Measurements from ENCODE around the gene LRRTM4. TPM values are rescaled to one million over a fixed set of nuclear protein-coding genes. Genes with fewer than 3 reads are reported as not detected.

Gene LRRTM4
- total RNA-seq, 1 donor from 2014 or later: 1.3 TPM

DNA sequence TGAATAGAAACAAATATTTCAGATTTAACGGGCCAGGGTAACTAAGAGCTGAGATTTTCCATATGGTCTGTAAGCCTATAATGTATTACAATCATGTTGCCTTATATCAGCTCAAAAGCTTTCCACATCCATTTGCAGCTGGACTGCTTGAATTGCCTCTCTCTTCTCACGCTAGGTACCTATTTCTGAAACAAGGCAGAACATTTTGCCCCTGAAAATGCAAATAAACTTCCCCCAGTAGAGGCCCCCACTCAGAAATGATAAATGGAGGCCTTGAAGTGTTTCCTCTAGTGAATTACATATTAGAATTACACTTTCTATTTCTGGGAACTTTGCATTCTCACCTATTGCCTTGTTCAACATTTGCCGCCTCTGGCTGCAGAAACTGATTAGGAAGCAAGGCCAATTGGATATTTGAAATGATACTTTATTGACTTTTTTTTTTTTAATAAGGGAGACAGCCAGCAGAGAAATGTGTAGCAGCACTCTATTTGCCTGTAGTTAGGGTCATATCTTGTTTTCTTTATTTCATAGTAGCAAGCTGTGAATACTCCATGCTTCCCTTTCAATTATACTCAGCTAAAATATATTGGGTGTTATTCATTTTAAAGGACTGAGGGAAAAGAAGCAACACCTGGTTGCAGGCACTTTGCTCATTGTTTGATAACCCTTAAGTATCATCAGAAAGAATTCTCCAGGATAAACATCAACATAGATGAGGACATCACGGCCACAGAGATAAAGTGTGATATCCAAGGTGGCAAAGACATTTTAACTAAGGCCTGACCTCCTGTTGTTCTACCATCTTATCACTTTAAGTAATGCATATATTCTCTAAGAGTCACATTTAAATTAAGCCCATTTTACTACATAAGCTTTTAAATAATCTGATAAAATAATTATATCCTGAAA, 505.5 kb downstream of the LRRTM4 start:
- intact Hi-C loops (cut with DNase I): no loop called here
- DNase-seq (ENCODE audit: low spot score): no peak

DNA sequence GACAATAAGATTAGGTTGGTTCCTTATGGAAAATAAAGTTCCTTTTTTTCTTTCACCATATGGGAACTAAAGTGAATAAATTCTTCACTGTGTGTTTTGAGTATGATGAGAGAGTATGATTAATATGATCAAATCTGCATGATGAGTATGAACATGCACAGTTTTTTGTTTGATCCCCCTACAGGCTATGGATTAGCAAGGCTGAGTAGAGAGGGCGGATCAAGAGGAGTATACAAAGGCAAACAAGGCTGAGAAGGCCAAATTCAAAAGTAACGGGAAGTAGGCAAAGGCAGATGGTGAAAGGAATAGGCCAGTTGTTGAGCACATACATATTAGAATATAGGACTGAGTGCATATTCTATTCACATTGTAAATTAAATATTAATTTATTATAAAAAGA, 508.2 kb downstream of the LRRTM4 start:
- DNase-seq (ENCODE audit: low spot score): no peak
- intact Hi-C loops (cut with DNase I): no loop called here

DNA sequence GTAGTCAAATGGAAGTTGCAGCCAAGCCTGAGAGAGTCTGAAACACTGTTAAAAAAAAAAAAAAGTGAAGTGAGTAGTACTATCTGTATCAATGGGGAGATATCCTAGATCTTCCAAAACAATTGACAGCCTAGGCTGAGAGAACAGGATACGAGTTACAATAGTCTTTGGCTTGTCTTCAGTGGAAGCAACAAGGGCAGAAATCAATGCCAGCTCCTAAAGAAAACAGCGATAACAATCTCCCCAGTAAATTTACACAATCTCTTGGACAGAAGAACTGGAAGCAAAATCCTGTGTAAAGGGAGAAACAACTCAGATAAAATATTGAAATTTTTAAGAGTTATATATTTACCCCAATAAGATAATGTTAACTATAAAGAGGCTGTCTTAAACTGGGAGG, 508.7 kb downstream of the LRRTM4 start:
- DNase-seq (ENCODE audit: low spot score): no peak
- intact Hi-C loops (cut with DNase I): no loop called here

DNA sequence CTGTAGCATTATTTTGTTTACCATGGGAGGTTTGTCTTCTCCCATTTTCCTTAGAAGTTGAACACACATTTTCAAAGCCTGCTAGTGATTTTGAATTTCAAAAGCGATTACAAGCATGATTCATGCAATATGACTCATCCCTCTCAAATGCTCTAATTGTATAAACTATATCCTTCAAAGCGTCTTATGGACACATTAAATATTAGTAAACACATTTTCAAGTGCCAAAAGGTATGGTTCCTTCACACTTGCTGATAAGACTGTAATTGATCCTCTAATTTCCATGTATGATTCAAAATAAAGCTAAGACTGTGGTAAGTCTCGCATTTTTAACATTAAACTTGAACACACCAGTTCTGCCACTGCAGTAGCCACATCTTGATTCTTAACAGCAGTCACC, 512.9 kb downstream of the LRRTM4 start:
- intact Hi-C loops (cut with DNase I): no loop called here
- no peak for DNase-seq (ENCODE audit: low spot score)

DNA sequence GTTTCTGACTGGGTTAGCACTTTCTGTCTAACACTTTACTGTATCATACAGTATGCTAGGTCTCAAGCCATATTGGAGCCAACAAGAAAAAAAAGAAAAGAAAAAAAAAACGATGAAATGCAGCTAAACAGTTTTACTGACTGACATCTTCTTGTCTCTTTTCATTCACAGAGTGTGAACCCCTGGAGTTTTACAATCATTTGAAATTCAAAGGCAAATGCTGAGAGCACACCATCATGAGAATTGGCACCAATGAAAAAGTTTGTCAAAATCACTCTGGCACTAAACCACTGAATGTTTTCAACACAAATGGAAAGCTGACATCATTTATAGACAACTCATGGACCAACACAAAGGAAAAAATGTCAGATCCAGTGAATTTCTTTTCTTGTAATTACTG, 513.3 kb downstream of the LRRTM4 start:
- no peak for DNase-seq (ENCODE audit: low spot score)

DNA sequence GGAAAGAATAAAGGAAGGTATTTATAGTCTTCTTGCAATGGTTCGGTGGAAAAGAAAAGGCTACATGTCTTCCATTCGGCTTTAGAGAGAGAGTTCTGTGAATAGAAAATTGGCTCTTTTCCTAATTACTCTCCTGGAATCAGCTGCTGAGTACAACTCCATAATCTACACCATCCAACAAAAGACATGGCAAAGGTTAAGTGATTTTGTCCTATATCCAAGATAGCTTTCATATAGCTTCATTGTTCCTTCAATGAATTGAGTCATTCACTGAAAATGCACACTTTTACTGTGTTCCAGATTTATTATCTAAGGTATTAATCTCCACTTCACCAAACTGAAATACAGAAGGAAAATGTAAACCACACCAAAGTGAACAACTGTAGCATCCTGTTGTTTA, 514.5 kb downstream of the LRRTM4 start:
- no peak for DNase-seq (ENCODE audit: low spot score)
- intact Hi-C loops (cut with DNase I): no loop called here

More for the DNA sequence above, 513.3 kb downstream of the LRRTM4 start:
- intact Hi-C loops (cut with DNase I): no loop called here

DNA sequence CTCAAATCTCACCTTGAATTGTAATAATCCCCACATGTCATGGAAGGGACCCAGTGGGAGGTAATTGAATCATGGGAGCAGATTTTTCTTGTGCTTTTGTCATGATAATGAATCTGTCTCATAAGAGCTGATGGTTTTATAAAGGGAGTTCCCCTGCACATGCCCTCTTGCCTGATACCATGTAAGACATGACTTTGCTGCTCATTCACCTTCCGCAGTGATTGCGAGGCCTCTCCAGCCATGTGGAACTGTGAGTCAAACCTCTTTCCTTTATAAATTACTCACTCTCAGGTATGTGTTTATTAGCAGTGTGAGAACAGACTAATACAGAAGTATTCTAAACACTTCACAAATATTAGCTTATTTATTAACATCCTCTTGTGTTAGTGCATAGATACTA, 516.7 kb downstream of the LRRTM4 start:
- no peak for DNase-seq (ENCODE audit: low spot score)
- intact Hi-C loops (cut with DNase I): no loop called here

DNA sequence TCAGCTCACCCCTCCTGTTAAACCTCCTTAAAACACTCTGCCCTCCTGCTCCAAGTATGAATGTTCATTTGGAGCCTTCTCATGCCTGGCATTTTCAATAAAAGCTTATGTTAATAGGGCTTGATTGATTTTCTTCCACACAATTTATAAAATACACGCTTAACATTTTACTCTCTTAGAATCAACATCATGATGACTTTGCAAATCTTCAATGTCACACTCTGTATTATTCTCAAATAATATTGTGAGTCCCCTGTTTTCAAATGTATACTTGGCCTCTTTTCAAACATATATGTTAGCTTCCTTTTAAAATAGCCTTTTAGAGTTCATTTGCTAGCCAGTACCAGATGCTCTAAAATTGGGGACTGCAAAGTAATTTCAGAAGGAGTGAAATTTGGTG, 520.3 kb downstream of the LRRTM4 start:
- intact Hi-C loops (cut with DNase I): no loop called here
- no peak for DNase-seq (ENCODE audit: low spot score)

DNA sequence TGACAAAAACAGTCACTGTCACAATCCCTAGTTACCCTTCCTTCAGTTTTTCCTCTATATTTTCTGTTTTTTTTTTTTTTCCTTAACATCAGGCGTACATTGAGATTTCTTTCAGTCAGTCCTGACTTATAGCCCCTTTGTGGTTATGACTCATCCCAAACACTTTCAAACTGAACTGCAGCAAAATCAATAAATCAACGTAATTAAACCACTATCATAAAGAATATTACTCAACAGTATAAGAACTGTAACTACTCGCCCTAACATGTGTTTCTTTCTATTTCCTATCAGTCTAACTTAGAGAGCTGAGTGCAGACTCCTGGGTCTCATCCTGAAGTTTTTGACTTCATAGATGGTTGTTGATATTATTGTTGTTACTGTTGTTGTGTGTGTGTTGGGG, 523.5 kb downstream of the LRRTM4 start:
- intact Hi-C loops (cut with DNase I): no loop called here
- no peak for DNase-seq (ENCODE audit: low spot score)

DNA sequence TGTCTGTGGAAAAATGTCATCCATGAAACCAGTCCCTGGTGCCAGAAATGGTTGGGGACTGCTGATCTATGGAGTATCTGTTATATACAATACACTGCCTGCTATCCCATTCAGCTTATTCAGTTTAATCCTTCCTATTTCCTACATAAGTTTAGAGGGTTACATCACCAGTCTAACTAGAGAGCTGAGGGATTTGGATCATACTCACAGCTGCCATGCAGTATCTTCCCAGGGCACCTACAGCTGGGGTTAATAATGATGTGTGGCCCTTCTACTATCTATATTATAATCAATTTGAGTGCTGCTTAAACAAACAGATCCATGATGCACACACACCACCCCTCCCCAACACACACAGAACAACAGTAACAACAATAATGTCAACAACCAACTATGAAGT, 524.0 kb downstream of the LRRTM4 start:
- intact Hi-C loops (cut with DNase I): no loop called here
- no peak for DNase-seq (ENCODE audit: low spot score)

DNA sequence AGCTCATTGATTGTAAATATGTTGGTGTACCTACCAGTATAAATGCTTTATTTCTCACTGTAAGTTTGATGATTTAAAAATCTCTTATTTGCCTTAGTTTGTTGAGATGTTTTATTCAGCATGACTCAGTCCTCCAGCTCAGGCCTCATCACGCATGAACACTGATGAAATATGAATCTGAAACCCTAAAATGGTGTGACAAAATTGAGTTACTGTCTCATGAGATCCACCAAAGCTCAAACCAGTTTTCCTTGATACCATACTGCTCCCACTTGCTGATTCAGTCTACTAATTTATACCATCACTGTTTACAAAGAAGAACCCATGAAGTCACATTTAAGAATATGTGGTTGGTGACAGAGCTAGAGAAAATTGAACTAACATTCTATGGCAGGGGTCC, 524.9 kb downstream of the LRRTM4 start:
- intact Hi-C loops (cut with DNase I): no loop called here
- no peak for DNase-seq (ENCODE audit: low spot score)

DNA sequence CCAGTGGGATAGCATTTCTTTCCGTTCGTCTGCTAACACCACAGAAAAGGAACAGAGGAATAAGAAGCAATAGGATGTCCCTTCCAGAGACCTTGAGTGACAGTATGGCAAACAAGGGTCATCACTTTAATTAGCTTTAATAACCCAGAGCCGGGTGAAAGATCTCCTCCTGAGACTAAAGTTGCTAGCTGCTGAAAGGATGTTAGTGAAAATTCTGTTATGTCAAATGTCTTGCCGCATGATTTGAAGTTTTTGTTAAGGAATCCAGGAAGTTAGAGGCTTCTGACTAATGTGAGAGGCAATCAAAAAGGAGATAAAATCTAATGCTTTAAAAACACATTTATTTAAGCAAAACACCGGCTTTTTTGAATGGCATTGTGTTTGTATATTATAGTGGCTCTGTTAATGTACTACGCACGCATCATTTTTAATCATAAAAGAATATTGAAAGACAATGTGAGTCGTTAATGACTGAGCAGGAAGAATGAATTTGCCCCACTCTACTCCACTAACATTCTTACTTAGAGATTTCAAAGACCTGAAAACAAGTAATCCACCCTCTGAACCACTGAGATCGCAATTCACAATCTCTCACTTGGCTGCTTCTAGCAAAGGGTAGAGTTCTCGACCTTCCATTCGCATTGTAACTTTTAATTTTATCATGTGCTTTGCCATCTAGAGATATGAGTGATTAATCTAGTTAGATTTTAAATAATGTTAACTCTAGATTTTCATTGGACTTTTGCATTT, 536.6 kb downstream of the LRRTM4 start:
- intact Hi-C loops (cut with DNase I): no loop called here
- DNase-seq (ENCODE audit: low spot score): no peak

DNA sequence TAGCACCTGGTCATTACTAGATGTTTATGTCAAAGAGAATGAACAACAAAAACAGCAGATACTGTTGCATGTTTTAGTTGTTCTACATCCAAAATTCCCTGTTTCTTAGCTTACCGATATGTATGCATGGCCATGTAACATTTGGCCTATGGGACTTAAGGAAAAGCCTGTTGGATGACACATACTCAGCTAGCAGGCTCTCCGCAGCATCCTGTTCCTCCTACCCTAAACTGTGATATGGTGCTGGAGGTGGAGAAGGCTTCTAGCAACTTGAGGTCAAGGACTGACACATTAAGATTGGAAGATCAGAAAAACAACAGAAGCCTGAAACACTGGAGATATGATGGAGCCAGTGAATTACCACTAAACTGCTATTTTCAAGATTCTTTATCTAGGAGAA, 537.8 kb downstream of the LRRTM4 start:
- intact Hi-C loops (cut with DNase I): no loop called here
- no peak for DNase-seq (ENCODE audit: low spot score)

DNA sequence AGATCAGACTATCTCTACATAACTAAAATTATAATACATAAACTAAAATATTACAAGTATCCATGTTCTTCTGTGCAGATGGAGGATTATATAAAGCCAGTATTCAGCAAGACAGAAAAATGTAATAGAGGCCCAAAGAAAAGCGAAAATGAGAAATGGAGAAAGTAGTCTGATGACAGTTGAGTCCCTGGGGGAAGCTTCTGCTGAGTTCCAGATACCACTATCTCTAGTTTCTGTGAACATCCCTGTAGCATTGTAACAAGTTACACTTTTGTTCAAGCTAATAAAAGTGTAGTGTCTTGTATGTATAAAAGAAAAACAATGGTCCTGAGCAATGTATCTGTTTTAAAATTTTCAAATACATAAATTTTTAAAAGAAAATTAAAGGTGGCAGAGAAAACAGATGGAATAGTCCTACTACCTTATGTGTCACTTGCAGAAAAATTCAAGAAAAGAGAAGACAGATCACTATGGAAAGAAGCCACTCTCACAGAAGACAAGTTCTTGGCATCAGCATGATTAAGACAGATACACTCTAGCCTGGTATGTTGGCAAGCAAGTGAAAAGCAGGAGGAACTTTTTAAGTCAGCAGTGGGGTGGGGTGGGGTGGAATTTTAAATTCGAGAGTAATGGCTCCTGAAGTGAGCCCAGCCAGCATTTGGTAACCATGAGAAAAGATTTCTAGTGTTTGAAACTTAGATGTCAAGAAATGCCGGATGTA, 541.9 kb downstream of the LRRTM4 start:
- intact Hi-C loops (cut with DNase I): no loop called here
- DNase-seq (ENCODE audit: low spot score): no peak

DNA sequence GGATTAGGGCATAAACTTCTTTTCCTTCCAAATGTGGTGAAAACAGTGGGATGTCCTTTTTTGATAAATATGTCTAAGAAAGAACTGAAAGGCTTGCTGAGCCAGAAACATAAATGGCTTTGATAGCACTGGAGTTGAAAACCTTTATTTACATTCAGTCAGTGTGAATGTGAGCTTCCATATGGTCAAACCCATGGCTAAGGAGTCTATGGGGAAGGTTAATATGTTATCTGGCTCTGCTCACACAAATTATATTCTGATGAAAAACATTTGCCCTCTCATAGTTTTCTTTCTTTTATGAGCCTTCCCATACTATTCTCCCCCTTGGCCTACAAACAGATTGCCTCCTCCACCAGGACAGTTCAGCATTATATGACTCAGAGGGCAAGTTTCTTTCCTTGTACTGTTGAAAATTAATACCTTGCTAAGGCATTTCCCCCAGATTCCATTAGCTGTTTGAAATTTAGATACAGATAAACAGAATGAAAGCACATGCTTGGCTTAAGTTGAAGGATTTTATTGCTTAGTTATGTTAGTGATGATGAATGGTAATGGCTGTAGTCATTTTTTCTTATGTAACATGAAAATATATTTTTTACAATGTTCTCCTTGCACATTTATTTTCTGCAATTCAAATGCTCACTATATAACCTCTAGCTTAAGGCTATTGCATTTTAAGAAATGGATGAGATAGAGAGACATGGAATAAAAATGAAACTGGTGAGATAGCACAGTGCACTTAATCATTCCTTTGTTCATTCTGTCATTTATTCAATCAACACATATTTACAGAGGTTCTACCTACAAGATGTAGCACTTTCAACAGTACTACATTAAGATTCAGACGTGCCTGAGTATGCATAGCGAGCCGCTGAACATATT, 544.1 kb downstream of the LRRTM4 start:
- DNase-seq (ENCODE audit: low spot score): no peak
- intact Hi-C loops (cut with DNase I): no loop called here

DNA sequence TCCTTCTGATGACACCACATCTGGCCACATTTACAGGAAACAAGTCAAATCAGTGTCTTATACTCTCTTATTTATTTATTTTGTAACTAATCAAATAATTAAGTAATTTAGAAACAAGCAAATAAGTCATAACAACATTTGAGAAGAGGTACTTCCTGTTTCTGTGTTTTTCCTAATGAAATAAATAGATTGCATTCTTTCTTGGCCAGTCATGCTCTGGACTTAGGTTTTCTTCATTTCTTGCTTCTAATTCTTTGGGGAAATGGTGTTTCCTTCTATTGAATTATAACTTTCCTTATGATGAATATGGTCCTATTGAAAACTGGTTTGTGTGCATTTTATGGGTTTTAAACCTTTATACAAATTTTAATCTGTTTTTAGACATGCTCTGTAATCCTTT, 546.4 kb downstream of the LRRTM4 start:
- DNase-seq (ENCODE audit: low spot score): no peak
- intact Hi-C loops (cut with DNase I): no loop called here

DNA sequence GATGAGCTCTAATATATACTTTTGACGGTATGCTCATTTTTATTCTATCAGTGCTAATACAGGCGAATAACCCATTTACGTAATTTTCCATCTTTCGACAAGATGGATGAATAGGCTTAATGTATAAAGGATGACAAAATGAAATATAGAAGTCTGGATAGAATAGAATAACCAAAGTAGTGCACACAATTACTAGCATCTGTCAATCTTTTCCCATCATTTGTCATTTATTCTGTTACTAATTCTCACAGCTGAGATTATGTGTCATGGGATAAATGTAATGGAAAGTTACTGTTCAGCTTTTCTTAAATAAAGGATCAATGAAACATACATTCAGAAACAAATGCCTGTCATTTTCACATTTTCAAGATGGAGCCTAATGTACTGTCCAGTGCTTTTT, 548.6 kb downstream of the LRRTM4 start:
- intact Hi-C loops (cut with DNase I): no loop called here
- DNase-seq (ENCODE audit: low spot score): no peak

DNA sequence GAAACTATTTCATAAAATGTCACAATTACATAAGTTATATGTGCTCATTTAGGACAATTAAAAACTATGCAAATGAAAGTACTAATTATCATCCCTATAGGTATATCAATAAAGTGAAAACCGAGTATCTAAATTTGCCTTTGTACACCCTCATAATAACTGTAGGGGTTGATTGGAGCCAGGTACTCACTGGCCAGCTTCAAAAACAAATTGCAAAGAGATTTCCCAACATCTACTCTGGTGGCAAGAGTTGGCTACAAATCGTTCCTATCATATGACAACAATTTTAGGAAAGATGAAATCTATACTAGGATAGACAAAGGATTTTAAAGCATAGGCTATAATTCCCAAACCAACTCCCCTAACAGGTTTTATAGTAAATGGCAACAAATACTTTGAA, 556.4 kb downstream of the LRRTM4 start:
- no peak for DNase-seq (ENCODE audit: low spot score)
- intact Hi-C loops (cut with DNase I): no loop called here

DNA sequence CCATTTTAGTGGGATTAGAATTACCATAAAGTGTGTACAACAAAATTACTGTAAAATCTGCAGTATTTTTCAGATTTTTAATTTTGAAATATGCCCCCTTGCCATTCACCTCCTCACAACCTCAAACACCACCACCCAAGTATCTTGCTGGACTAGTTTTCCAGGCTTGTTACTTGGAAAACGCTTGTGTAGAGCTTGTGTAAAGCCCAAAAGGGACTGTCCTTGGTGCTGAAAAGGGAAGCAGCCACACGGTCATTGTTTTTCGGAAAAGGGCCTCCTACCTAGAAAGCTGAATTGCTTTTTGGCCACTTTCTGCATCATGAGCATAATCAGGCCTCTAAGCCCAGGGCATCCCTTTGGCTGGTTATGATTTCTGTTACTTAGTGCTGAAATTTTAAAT, 563.4 kb downstream of the LRRTM4 start:
- no peak for DNase-seq (ENCODE audit: low spot score)
- intact Hi-C loops (cut with DNase I): no loop called here
